Parathyroid adenoma (tissue), 2 donors: Measurements from ENCODE around the gene NPPA.
A peak's percentile ranks its signal among the peaks of the same experiment; 100 is the strongest.
"Not testable (repeated sequence)": the region's sequence is repeated elsewhere in the genome, so short reads cannot be mapped to it uniquely, and the experiment has no call there.

Source experiments
- H2AFZ ChIP-seq: fragments of 300-600 bp; sonication (generic); one replicate; pipeline ENCODE4 v1.7.0; 2017; ENCODE audit warnings: antibody characterized with exemption, mild to moderate bottlenecking
- H3K27ac ChIP-seq: fragments of 300-600 bp; sonication (generic); one replicate; pipeline ENCODE4 v1.7.0; 2017
- H3K27me3 ChIP-seq: fragments of 300-600 bp; sonication (generic); one replicate; pipeline ENCODE4 v1.7.0; 2017; ENCODE audit warnings: low read length; ENCODE audit not compliant: control insufficient read depth, insufficient read depth
- H3K36me3 ChIP-seq: fragments of 300-600 bp; sonication (generic); one replicate; pipeline ENCODE4 v1.7.0; 2017; ENCODE audit warnings: low read length; ENCODE audit not compliant: control insufficient read depth, insufficient read depth
- H3K4me1 ChIP-seq: fragments of 300-600 bp; sonication (generic); one replicate; pipeline ENCODE4 v1.7.0; 2017; ENCODE audit warnings: control low read depth
- H3K4me2 ChIP-seq: fragments of 300-600 bp; sonication (generic); one replicate; pipeline ENCODE4 v1.7.0; 2017; ENCODE audit warnings: low read length
- H3K4me3 ChIP-seq: fragments of 300-600 bp; sonication (generic); one replicate; pipeline ENCODE4 v1.7.0; 2017; ENCODE audit warnings: low read depth, low read length
- H3K79me2 ChIP-seq: fragments of 300-600 bp; sonication (generic); one replicate; pipeline ENCODE4 v1.7.0; 2017; ENCODE audit warnings: control low read depth
- H3K9ac ChIP-seq: fragments of 300-600 bp; sonication (generic); one replicate; pipeline ENCODE4 v1.7.0; 2017; ENCODE audit warnings: mild to moderate bottlenecking
- H3K9me3 ChIP-seq: fragments of 300-600 bp; sonication (generic); one replicate; pipeline ENCODE4 v1.7.0; 2017; ENCODE audit warnings: low read length; ENCODE audit not compliant: control insufficient read depth
- CTCF ChIP-seq: fragments of 300-600 bp; sonication (generic); IDR thresholded peaks from one replicate; pipeline ENCODE4 v1.7.0; 2017; ENCODE audit warnings: antibody characterized with exemption, mild to moderate bottlenecking
- donor health status: primary hyperparathyroidism.

Gene NPPA

GRCh38 chr1:11806307-11806936 lies 41.2 kb downstream of the NPPA start:
- Histone ChIP-seq H3K4me1 (peaks cover 6% of the 10 kb centered on the region), H3K36me3 (no peaks in the 10 kb centered on the region), H3K4me2 (peak overlapping the region; percentile 71), H3K9me3 (no peaks in the 10 kb centered on the region), H3K9ac (no peak overlapping the region), H3K79me2 (no peaks in the 10 kb centered on the region), H3K27me3 (no peaks in the 10 kb centered on the region), H2AFZ (peak overlapping the region; percentile 84), H3K4me3 (peak overlapping the region; percentile 89), H3K27ac (peak overlapping the region; percentile 90)
- TF ChIP-seq CTCF, result no peak

DNA sequence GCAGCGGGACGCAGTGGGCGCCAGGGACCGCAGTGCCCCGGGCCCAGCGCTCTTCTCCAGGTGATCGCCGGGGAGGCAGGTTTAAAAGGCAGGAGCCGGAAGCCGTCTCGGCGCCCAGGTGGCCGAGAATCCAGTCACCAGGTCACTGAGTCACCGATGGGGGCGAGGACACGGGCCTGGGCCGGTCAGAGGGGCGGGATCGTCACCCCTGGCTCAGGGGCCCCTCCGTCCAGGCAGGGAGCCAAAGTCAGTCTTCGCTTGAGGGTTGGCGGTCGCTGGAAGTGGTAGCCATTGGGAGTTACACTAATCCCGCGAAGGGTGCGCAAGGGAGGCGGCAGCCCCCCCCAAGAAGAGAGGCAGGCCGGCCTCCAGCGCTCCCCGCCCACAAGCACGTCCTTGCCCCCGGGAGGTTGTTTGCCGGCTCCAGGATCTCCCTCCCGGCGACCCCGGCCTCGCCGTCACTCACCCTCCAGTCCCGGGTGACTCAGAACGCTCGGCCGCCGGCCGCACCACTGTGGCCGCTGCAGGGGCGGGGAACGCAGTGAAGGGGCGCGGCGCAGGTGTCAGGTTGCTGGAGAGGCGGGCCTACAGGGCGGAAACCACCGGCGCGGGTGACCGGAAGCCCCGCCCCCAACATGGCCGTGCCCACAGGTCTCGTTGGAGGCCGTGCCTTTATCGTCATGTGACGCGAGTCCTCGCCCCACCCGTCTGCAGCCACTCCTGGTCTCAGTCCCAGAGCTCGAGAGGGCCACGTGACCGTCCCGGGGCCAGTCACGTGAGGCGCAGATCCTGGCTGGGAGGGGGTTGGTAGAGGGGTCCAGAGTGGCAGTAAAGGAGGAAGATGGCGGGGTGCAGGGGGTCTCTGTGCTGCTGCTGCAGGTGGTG lies 41.9 kb downstream of the NPPA start, which contains the start of the genes CLCN6 and MTHFR:
Gene CLCN6, plus strand, starts transcription at position 770 of the 885 bp plus-strand sequence. Its CDS starts 72 bp downstream, at position 842.
Gene MTHFR, minus strand, starts transcription at position 543 of the 885 bp plus-strand sequence. CDS start 2,848 bp downstream, outside the sequence.
- Histone ChIP-seq H3K27me3 (no peaks in the 10 kb centered on the region), H3K36me3 (no peaks in the 10 kb centered on the region), H2AFZ (peak within 1 kb of the TSS; percentile 84), H3K27ac (peak within 1 kb of the TSS; percentile 90), H3K4me1 (peaks cover 6% of the 10 kb centered on the region), H3K9ac (peak within 1 kb of the TSS; percentile 53), H3K79me2 (no peaks in the 10 kb centered on the region), H3K4me2 (peak within 1 kb of the TSS; percentile 93), H3K4me3 (peak within 1 kb of the TSS; percentile 89), H3K9me3 (no peaks in the 10 kb centered on the region)
- TF ChIP-seq CTCF, result no peak

DNA sequence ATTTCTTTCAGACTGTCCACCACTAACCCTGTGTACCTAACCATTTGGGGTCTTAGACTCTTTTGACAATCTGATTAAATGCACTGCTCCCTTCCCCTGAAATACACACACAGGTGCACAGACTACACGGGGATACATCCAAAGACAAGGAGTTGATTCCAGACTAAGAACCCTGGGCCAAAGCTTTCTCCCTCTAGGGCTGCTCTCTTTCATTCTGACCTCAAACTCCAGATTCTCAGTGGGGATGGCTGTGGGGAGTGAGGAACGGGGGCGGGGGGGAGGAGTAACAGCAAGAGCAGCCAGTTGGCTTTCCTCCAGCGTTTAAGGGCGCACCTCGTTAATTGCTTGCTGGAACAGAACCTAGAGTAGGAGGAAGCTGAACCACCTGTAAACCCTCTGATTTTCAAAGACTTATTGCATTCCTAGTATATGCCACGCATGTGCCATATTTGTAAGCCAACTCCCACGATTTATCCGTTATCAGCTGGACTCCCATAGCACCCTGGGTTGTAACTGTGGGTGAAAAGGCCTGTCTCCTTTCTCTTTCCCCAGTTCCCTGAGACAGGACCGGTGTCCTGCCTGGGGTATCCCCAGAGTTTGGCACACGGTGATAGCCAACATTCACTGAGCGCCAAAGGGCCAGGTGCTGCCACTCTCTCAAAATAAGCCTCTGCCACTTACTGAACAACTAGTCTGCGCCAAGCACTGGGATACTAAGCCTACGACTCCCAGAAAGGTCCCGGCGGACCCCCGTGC lies 42.7 kb downstream of the NPPA start:
- TF ChIP-seq CTCF, result no peak
- peak overlapping the region; percentile 53 for H3K9ac ChIP-seq
- no peaks in the 10 kb centered on the region for H3K9me3 ChIP-seq
- peak overlapping the region; percentile 89 for H3K4me3 ChIP-seq
- H3K36me3 ChIP-seq, result no peaks in the 10 kb centered on the region
- H2AFZ ChIP-seq, result peak overlapping the region; percentile 84
- H3K79me2 ChIP-seq, result no peaks in the 10 kb centered on the region
- peak overlapping the region; percentile 93 for H3K4me2 ChIP-seq
- peak overlapping the region; percentile 90 for H3K27ac ChIP-seq
- H3K4me1 ChIP-seq, result peaks cover 6% of the 10 kb centered on the region
- no peaks in the 10 kb centered on the region for H3K27me3 ChIP-seq

GRCh38 chr1:11803924-11804665 lies 43.5 kb downstream of the NPPA start:
- Histone ChIP-seq H3K4me3 (peak overlapping the region; percentile 25), H3K27ac (peak overlapping the region; percentile 61), H3K4me2 (peak overlapping the region; percentile 93)
- not testable (repeated sequence) for H3K27me3 ChIP-seq, H3K79me2 ChIP-seq, H3K9me3 ChIP-seq, H3K36me3 ChIP-seq, H2AFZ ChIP-seq, H3K9ac ChIP-seq, H3K4me1 ChIP-seq
